Choroid plexus epithelial cell (primary cell): ENCODE measurements around the gene LMBRD2.

ENCODE experiments used
- DNase-seq: peaks from one replicate; pipeline ENCODE4 v3.0.0-alpha.2; 2010; ENCODE audit warnings: low read depth
- H3K4me3 ChIP-seq: 2 replicates; pipeline ENCODE4 v1.5.1; 2011; ENCODE audit warnings: low read depth, mild to moderate bottlenecking, control low read depth, low read length, moderate library complexity
- CTCF ChIP-seq: conservative IDR thresholded peaks from 2 replicates; pipeline ENCODE4 v1.5.1; 2011; ENCODE audit warnings: low read depth, mild to moderate bottlenecking, control low read depth, inconsistent platforms, low read length, moderate library complexity

The LMBRD2 gene

GRCh38 chr5:36152324-36153297 is 924 bp upstream of the LMBRD2 start:
- peak; percentile 54 for DNase-seq
- TF ChIP-seq CTCF, result no peak
- peak overlapping the region; percentile 75 for H3K4me3 ChIP-seq

GRCh38 chr5:36150676-36151433 is 832 bp downstream of the LMBRD2 start:
- H3K4me3 ChIP-seq, result peak overlapping the region; percentile 75
- peak; percentile 57 for DNase-seq
- TF ChIP-seq CTCF, result no peak

- no peak for TF ChIP-seq CTCF
- DNase-seq, result peak; percentile 31
- H3K4me3 ChIP-seq, result no peak overlapping the region
Measured at GRCh38 chr5:36147681-36148080, 4.0 kb downstream of the LMBRD2 start.

- DNase-seq, result no peak
- no peak for TF ChIP-seq CTCF
- H3K4me3 ChIP-seq, result no peak overlapping the region
Measured at GRCh38 chr5:36146390-36146789, 5.3 kb downstream of the LMBRD2 start.

- no peak for TF ChIP-seq CTCF
- no peak overlapping the region for H3K4me3 ChIP-seq
- no peak for DNase-seq
Measured at GRCh38 chr5:36145311-36145710, 6.4 kb downstream of the LMBRD2 start.

- no peak for TF ChIP-seq CTCF
- no peak overlapping the region for H3K4me3 ChIP-seq
- DNase-seq, result no peak
Measured at GRCh38 chr5:36138900-36139683, 12.6 kb downstream of the LMBRD2 start.
